H9 (cell line): Measurements from ENCODE around the gene MPV17L2. TPM values are rescaled to one million over a fixed set of nuclear protein-coding genes. Genes with fewer than 3 reads are reported as not detected.

Source experiments
- DNase-seq: peaks from one replicate; pipeline ENCODE4 v3.0.0-alpha.2; 2017
- H2AFZ ChIP-seq: one replicate; pipeline ENCODE4 v1.6.1; 2013; ENCODE audit warnings: mild to moderate bottlenecking, low read length, control low read depth, moderate library complexity
- H2AK5ac ChIP-seq: 2 replicates; pipeline ENCODE4 v1.6.1; 2013; ENCODE audit warnings: low read length, control low read depth, mixed read lengths; ENCODE audit not compliant: insufficient read length
- H2BK120ac ChIP-seq: one replicate; pipeline ENCODE4 v1.6.1; 2013; ENCODE audit warnings: low read depth, mild to moderate bottlenecking, low read length, control low read depth, inconsistent platforms; ENCODE audit not compliant: poor library complexity, severe bottlenecking
- H2BK12ac ChIP-seq: 2 replicates; pipeline ENCODE4 v1.6.1; 2013; ENCODE audit warnings: low read length, control low read depth, mixed read lengths, low read depth; ENCODE audit not compliant: insufficient read length
- H2BK15ac ChIP-seq: 2 replicates; pipeline ENCODE4 v1.6.1; 2013; ENCODE audit warnings: low read depth, low read length, control low read depth
- H2BK20ac ChIP-seq: one replicate; pipeline ENCODE4 v1.6.1; 2013; ENCODE audit warnings: low read depth, mild to moderate bottlenecking, low read length, control low read depth, inconsistent platforms; ENCODE audit not compliant: poor library complexity, severe bottlenecking
- H2BK5ac ChIP-seq: 2 replicates; pipeline ENCODE4 v1.6.1; 2013; ENCODE audit warnings: low read length, control low read depth, mixed read lengths; ENCODE audit not compliant: insufficient read length
- H3K14ac ChIP-seq: 2 replicates; pipeline ENCODE4 v1.6.1; 2013; ENCODE audit warnings: low read length, control low read depth; ENCODE audit not compliant: insufficient read depth
- H3K18ac ChIP-seq: 2 replicates; pipeline ENCODE4 v1.6.1; 2013; ENCODE audit warnings: low read depth, mild to moderate bottlenecking, mixed read lengths, low read length, control low read depth; ENCODE audit not compliant: insufficient read length
- H3K23ac ChIP-seq: 2 replicates; pipeline ENCODE4 v1.6.1; 2013; ENCODE audit warnings: low read length, control low read depth, mixed read lengths, low read depth; ENCODE audit not compliant: insufficient read length
- H3K23me2 ChIP-seq: 2 replicates; pipeline ENCODE4 v1.6.1; 2013; ENCODE audit warnings: low read depth, mild to moderate bottlenecking, mixed read lengths, low read length, control low read depth; ENCODE audit not compliant: insufficient read length, poor library complexity, severe bottlenecking
- H3K27ac ChIP-seq: 2 replicates; pipeline ENCODE4 v1.5.1; 2013; ENCODE audit warnings: low read length, control low read depth, mixed read lengths, low read depth; ENCODE audit not compliant: insufficient read length
- H3K27me3 ChIP-seq: 2 replicates; pipeline ENCODE4 v1.6.1; 2013; ENCODE audit warnings: low read length, control low read depth, inconsistent platforms; ENCODE audit not compliant: insufficient read depth
- H3K4ac ChIP-seq: 2 replicates; pipeline ENCODE4 v1.6.1; 2013; ENCODE audit warnings: low read depth, mild to moderate bottlenecking, control low read depth, inconsistent platforms, low read length, moderate library complexity
- H3K4me1 ChIP-seq: 2 replicates; pipeline ENCODE4 v1.6.1; 2013; ENCODE audit warnings: low read length, control low read depth, inconsistent platforms; ENCODE audit not compliant: insufficient read depth
- H3K4me2 ChIP-seq: 2 replicates; pipeline ENCODE4 v1.6.1; 2013; ENCODE audit warnings: low read length, control low read depth, mixed read lengths; ENCODE audit not compliant: insufficient read length, insufficient read depth
- H3K56ac ChIP-seq: 2 replicates; pipeline ENCODE4 v1.6.1; 2013; ENCODE audit warnings: low read depth, mild to moderate bottlenecking, mixed read lengths, low read length, control low read depth; ENCODE audit not compliant: insufficient read length
- H3K79me1 ChIP-seq: 2 replicates; pipeline ENCODE4 v1.6.1; 2013; ENCODE audit warnings: low read depth, mild to moderate bottlenecking, moderate library complexity, low read length, control low read depth, inconsistent platforms; ENCODE audit not compliant: insufficient read depth, poor library complexity, severe bottlenecking
- H3K79me2 ChIP-seq: 2 replicates; pipeline ENCODE4 v1.6.1; 2013; ENCODE audit warnings: low read length, control low read depth, inconsistent platforms; ENCODE audit not compliant: insufficient read depth
- H3K9ac ChIP-seq: 2 replicates; pipeline ENCODE4 v1.6.1; 2013; ENCODE audit warnings: low read length, control low read depth, mixed read lengths; ENCODE audit not compliant: insufficient read length; ENCODE audit errors: extremely low read depth
- H3K9me3 ChIP-seq: one replicate; pipeline ENCODE4 v1.6.1; 2013; ENCODE audit warnings: low read depth, low read length, inconsistent platforms; ENCODE audit not compliant: control insufficient read depth
- H3T11ph ChIP-seq: one replicate; pipeline ENCODE4 v1.6.1; 2013; ENCODE audit warnings: mild to moderate bottlenecking, low read length, control low read depth, inconsistent platforms
- H4K20me1 ChIP-seq: one replicate; pipeline ENCODE4 v1.6.1; 2013; ENCODE audit not compliant: control insufficient read depth, insufficient read length, insufficient read depth
- H4K5ac ChIP-seq: 2 replicates; pipeline ENCODE4 v1.6.1; 2013; ENCODE audit warnings: low read depth, mild to moderate bottlenecking, mixed read lengths, low read length, control low read depth; ENCODE audit not compliant: insufficient read length
- H4K8ac ChIP-seq: replicated peaks from 2 replicates; pipeline ENCODE4 v1.6.1; 2013; ENCODE audit warnings: low read length, control low read depth, mixed read lengths, low read depth; ENCODE audit not compliant: insufficient read length
- H4K91ac ChIP-seq: 2 replicates; pipeline ENCODE4 v1.6.1; 2013; ENCODE audit warnings: low read depth, mild to moderate bottlenecking, moderate library complexity, mixed read lengths, low read length, control low read depth; ENCODE audit not compliant: insufficient read length
- H3K27ac Mint-ChIP-seq, 3 experiments: 2 replicates in 2 of 3; 3 replicates in 1 of 3; pipeline ENCODE4 v1.8.0; 2020 to 2021; ENCODE audit warnings: mixed read lengths in 3 of 3, mild to moderate bottlenecking in 1 of 3, moderate library complexity in 1 of 3
- H3K27me3 Mint-ChIP-seq: 2 replicates; pipeline ENCODE4 v1.8.0; 2021; ENCODE audit warnings: low read depth, mild to moderate bottlenecking, moderate library complexity, mixed read lengths
- H3K36me3 Mint-ChIP-seq, 3 experiments: 2 replicates in 2 of 3; 3 replicates in 1 of 3; pipeline ENCODE4 v1.8.0; 2020 to 2021; ENCODE audit warnings: low read depth in 3 of 3, mixed read lengths in 3 of 3; ENCODE audit not compliant: insufficient read depth in 1 of 3
- H3K4me1 Mint-ChIP-seq, 2 experiments: 2 replicates each; pipeline ENCODE4 v1.8.0; 2020; ENCODE audit warnings: mixed read lengths in 2 of 2
- H3K4me3 Mint-ChIP-seq, 2 experiments: 2 replicates in 1 of 2; 3 replicates in 1 of 2; pipeline ENCODE4 v1.8.0; 2020 to 2021; ENCODE audit warnings: mild to moderate bottlenecking in 2 of 2, mixed read lengths in 2 of 2, moderate library complexity in 1 of 2
- H3K9me3 Mint-ChIP-seq, 2 experiments: 2 replicates in 1 of 2; 3 replicates in 1 of 2; pipeline ENCODE4 v1.8.0; 2020; ENCODE audit warnings: mild to moderate bottlenecking in 2 of 2, mixed read lengths in 2 of 2, moderate library complexity in 1 of 2
- CTCF ChIP-seq: fragments of 200-600 bp; sonication (generic); conservative IDR thresholded peaks from 3 replicates; pipeline ENCODE4 v1.8.0; 2021; ENCODE audit warnings: antibody characterized with exemption, mild to moderate bottlenecking
- WGBS: extraction: QIAGEN DNeasy Blood & Tissue Kit; methylation state at CpG from one replicate; pipeline ENCODE4 v1.1.7; 2013; ENCODE audit warnings: missing lambda C conversion rate, low lambda C conversion rate, mixed read lengths; ENCODE audit not compliant: insufficient read length; ENCODE audit errors: extremely low coverage; 5-methylcytosine and 5-hydroxymethylcytosine counted together
- total RNA-seq: library from RNA; stranded (reverse); gene quantifications from 2 replicates; pipeline ENCODE4 v1.2.1, GENCODE V29; 2021

Gene MPV17L2
- total RNA-seq, 1 experiment from 2014 or later: 26.4 TPM

GRCh38 chr19:18155095-18156087 lies 37.6 kb upstream of the MPV17L2 start:
- H2BK5ac ChIP-seq: no peak overlapping the region
- no peak for DNase-seq
- Mint-ChIP-seq H3K27ac (no peak overlapping the region), H3K4me3 (peak overlapping the region in 1 of 2 experiments; percentile 38; a peak in 1 of 5 replicates), H3K9me3 (no peaks in the 10 kb centered on the region), H3K4me1 (peaks cover 15 to 32% of the 10 kb centered on the region in 2 experiments), H3K36me3 (peaks cover 6 to 12% (median 11%) of the 10 kb centered on the region in 3 experiments; a peak in 5 of 7 replicates), H3K27me3 (no peaks in the 10 kb centered on the region)
- H2BK12ac ChIP-seq: no peak overlapping the region
- no peak overlapping the region for H2BK120ac ChIP-seq
- no peak overlapping the region for H3K4me2 ChIP-seq
- H2AFZ ChIP-seq: no peak overlapping the region
- no peak overlapping the region for H4K8ac ChIP-seq
- H3K27ac ChIP-seq: no peak overlapping the region
- H3K79me2 ChIP-seq: no peaks in the 10 kb centered on the region
- TF ChIP-seq CTCF: no peak
- no peak overlapping the region for H3K56ac ChIP-seq
- no peaks in the 10 kb centered on the region for H3K27me3 ChIP-seq
- WGBS: no CpG with 5 or more reads among the region's 43 CpGs
- peaks cover 4% of the 10 kb centered on the region for H4K20me1 ChIP-seq
- H3K14ac ChIP-seq: no peak overlapping the region
- H3K9me3 ChIP-seq: no peaks in the 10 kb centered on the region
- H3K23me2 ChIP-seq: peaks cover 8% of the 10 kb centered on the region
- H3K4ac ChIP-seq: no peak overlapping the region
- H2AK5ac ChIP-seq: no peak overlapping the region
- no peaks in the 10 kb centered on the region for H3K79me1 ChIP-seq
- no peaks in the 10 kb centered on the region for H3K4me1 ChIP-seq
- no peak overlapping the region for H4K5ac ChIP-seq
- no peak overlapping the region for H2BK20ac ChIP-seq
- H2BK15ac ChIP-seq: no peak overlapping the region
- H3T11ph ChIP-seq: no peak overlapping the region
- no peak overlapping the region for H4K91ac ChIP-seq
- H3K18ac ChIP-seq: no peak overlapping the region
- H3K9ac ChIP-seq: no peak overlapping the region
- H3K23ac ChIP-seq: no peak overlapping the region
